H1 (cell line): ENCODE data around the gene TTPAL. TPM values are rescaled to one million over a fixed set of nuclear protein-coding genes. Genes with fewer than 3 reads are reported as not detected.

Experiments
- CTCF ChIA-PET: fragments of 300-600 bp; sonication (Branson Sonifier 250); formaldehyde crosslinking; loops from one replicate; lab custom pipeline; 2021; ENCODE audit not compliant: partially characterized antibody; lab: Charles Lee
- POLR2A ChIA-PET: fragments of 300-600 bp; sonication (Branson Sonifier 250); formaldehyde crosslinking; loops from one replicate; lab custom pipeline; 2021; ENCODE audit warnings: inconsistent platforms; ENCODE audit not compliant: partially characterized antibody; lab: Charles Lee
- DNase-seq, 2 experiments: peaks; one replicate each; pipeline versions ENCODE4 v3.0.0 to v3.0.0-alpha.2; 2010 to 2022; ENCODE audit warnings: low spot score in 2 of 2, low read depth in 1 of 2, mixed read lengths in 1 of 2
- FAIRE-seq: peaks from 2 replicates; lab custom pipeline; 2011; peaks lifted over from hg19 to GRCh38; lab: Jason Lieb, UNC
- H2AFZ ChIP-seq: 2 replicates; pipeline ENCODE4 v1.8.1; 2012; ENCODE audit warnings: low read length, inconsistent platforms
- H2AK5ac ChIP-seq: 2 replicates; pipeline ENCODE4 v1.6.1; 2013; ENCODE audit warnings: low read depth, low read length
- H2BK120ac ChIP-seq: replicated peaks from 2 replicates; pipeline ENCODE3; 2013; ENCODE audit warnings: low read depth, low read length, inconsistent platforms
- H2BK12ac ChIP-seq: 2 replicates; pipeline ENCODE4 v1.6.1; 2013; ENCODE audit warnings: low read depth, low read length
- H2BK15ac ChIP-seq: 2 replicates; pipeline ENCODE4 v1.6.1; 2013; ENCODE audit warnings: low read length
- H2BK20ac ChIP-seq: 2 replicates; pipeline ENCODE4 v1.6.1; 2013; ENCODE audit warnings: low read length
- H2BK5ac ChIP-seq: 2 replicates; pipeline ENCODE4 v1.6.1; 2013; ENCODE audit warnings: low read depth, low read length
- H3K14ac ChIP-seq: 2 replicates; pipeline ENCODE4 v1.6.1; 2013; ENCODE audit warnings: inconsistent platforms; ENCODE audit not compliant: insufficient read length
- H3K18ac ChIP-seq: 2 replicates; pipeline ENCODE4 v1.6.1; 2013; ENCODE audit warnings: low read length; ENCODE audit errors: extremely low read depth
- H3K23ac ChIP-seq: 2 replicates; pipeline ENCODE4 v1.6.1; 2013; ENCODE audit warnings: inconsistent platforms; ENCODE audit not compliant: insufficient read length
- H3K23me2 ChIP-seq: 2 replicates; pipeline ENCODE4 v1.6.1; 2013; ENCODE audit warnings: low read depth, low read length
- H3K27ac ChIP-seq: 2 replicates; pipeline ENCODE4 v1.6.1; 2011; ENCODE audit warnings: low read depth, low read length, inconsistent platforms
- H3K27me3 ChIP-seq, 4 experiments: replicated peaks in 1 of 4; 1 replicate in 1 of 4; 2 replicates in 3 of 4; pipeline versions ENCODE4 v1.6.1 to v1.8.1; 2011 to 2013; ENCODE audit warnings: low read length in 3 of 4, mild to moderate bottlenecking in 3 of 4, inconsistent platforms in 2 of 4, mixed read lengths in 2 of 4, moderate library complexity in 1 of 4; ENCODE audit not compliant: control insufficient read depth in 3 of 4, insufficient read depth in 3 of 4; ENCODE audit errors: extremely low read depth in 1 of 4
- H3K36me3 ChIP-seq, 4 experiments: 2 replicates each; pipeline versions ENCODE4 v1.6.1 to v1.8.1; 2011 to 2013; ENCODE audit warnings: mild to moderate bottlenecking in 4 of 4, low read length in 3 of 4, moderate library complexity in 2 of 4, control low read depth in 1 of 4, inconsistent platforms in 1 of 4; ENCODE audit not compliant: insufficient read depth in 4 of 4, control insufficient read depth in 2 of 4
- H3K4ac ChIP-seq: replicated peaks from 2 replicates; pipeline ENCODE3; 2013; ENCODE audit warnings: low read length, low read depth, mixed read lengths, inconsistent platforms; ENCODE audit not compliant: insufficient read length
- H3K4me1 ChIP-seq, 4 experiments: replicated peaks in 1 of 4; 1 replicate in 1 of 4; 2 replicates in 3 of 4; pipeline versions ENCODE4 v1.6.1 to v1.8.1; 2011 to 2013; ENCODE audit warnings: low read length in 3 of 4, inconsistent platforms in 2 of 4, mixed read lengths in 1 of 4; ENCODE audit not compliant: insufficient read depth in 4 of 4, control insufficient read depth in 3 of 4
- H3K4me2 ChIP-seq, 2 experiments: 2 replicates each; pipeline versions ENCODE4 v1.6.1 to v1.8.1; 2011 to 2013; ENCODE audit warnings: low read depth in 2 of 2, low read length in 2 of 2, control low read depth in 1 of 2, inconsistent platforms in 1 of 2, mild to moderate bottlenecking in 1 of 2; ENCODE audit not compliant: insufficient read depth in 1 of 2
- H3K4me3 ChIP-seq, 4 experiments: fragments of 200-600, 300-600 bp in 1 of 4; sonication (generic), shearing (Covaris generic), sonication (Bioruptor Twin) in 1 of 4; 2 replicates each; pipeline versions ENCODE4 v1.5.1 to v1.8.1; 2011 to 2016; ENCODE audit warnings: low read length in 4 of 4, low read depth in 3 of 4, control low read depth in 2 of 4, inconsistent platforms in 2 of 4, mild to moderate bottlenecking in 2 of 4, mixed read lengths in 1 of 4, moderate library complexity in 1 of 4; ENCODE audit not compliant: insufficient read depth in 2 of 4; ENCODE audit errors: extremely low read depth in 1 of 4
- H3K56ac ChIP-seq: replicated peaks from 2 replicates; pipeline ENCODE3; 2013; ENCODE audit warnings: low read depth, mild to moderate bottlenecking, mixed read lengths, low read length, inconsistent platforms; ENCODE audit not compliant: insufficient read length
- H3K79me1 ChIP-seq: 2 replicates; pipeline ENCODE4 v1.6.1; 2013; ENCODE audit warnings: low read depth, low read length, control low read depth
- H3K79me2 ChIP-seq, 2 experiments: 2 replicates each; pipeline versions ENCODE4 v1.6.1 to v1.8.1; 2012 to 2013; ENCODE audit warnings: low read length in 2 of 2, mild to moderate bottlenecking in 2 of 2, inconsistent platforms in 1 of 2; ENCODE audit not compliant: insufficient read depth in 2 of 2, control insufficient read depth in 1 of 2
- H3K9ac ChIP-seq, 4 experiments: replicated peaks in 1 of 4; 1 replicate in 1 of 4; 2 replicates in 3 of 4; pipeline versions ENCODE4 v1.6.1 to v1.8.1; 2011 to 2013; ENCODE audit warnings: low read depth in 3 of 4, low read length in 3 of 4, control low read depth in 2 of 4, mild to moderate bottlenecking in 2 of 4, moderate library complexity in 2 of 4, inconsistent platforms in 1 of 4; ENCODE audit errors: extremely low read depth in 1 of 4
- H3K9me3 ChIP-seq, 2 experiments: 2 replicates each; pipeline versions ENCODE4 v1.6.1 to v1.8.1; 2012 to 2013; ENCODE audit warnings: mild to moderate bottlenecking in 2 of 2, moderate library complexity in 2 of 2, control low read depth in 1 of 2, inconsistent platforms in 1 of 2, low read depth in 1 of 2, low read length in 1 of 2, mixed read lengths in 1 of 2; ENCODE audit not compliant: insufficient read depth in 2 of 2
- H4K20me1 ChIP-seq, 2 experiments: replicated peaks in 1 of 2; 2 replicates each; pipeline versions ENCODE3 to v1.8.1; 2011 to 2013; ENCODE audit warnings: inconsistent platforms in 2 of 2, low read length in 2 of 2, mild to moderate bottlenecking in 1 of 2; ENCODE audit not compliant: insufficient read depth in 2 of 2, control insufficient read depth in 1 of 2
- H4K5ac ChIP-seq: 2 replicates; pipeline ENCODE4 v1.6.1; 2013; ENCODE audit warnings: low read length, low read depth, mixed read lengths, inconsistent platforms; ENCODE audit not compliant: insufficient read length
- H4K8ac ChIP-seq: 2 replicates; pipeline ENCODE4 v1.8.0; 2013; ENCODE audit warnings: mild to moderate bottlenecking, moderate library complexity, low read length, inconsistent platforms; ENCODE audit not compliant: insufficient read depth; ENCODE audit errors: extremely low read depth
- H4K91ac ChIP-seq: replicated peaks from 2 replicates; pipeline ENCODE3; 2013; ENCODE audit warnings: low read length, mixed read lengths, inconsistent platforms; ENCODE audit not compliant: insufficient read length
- ASH2L ChIP-seq: fragments of 200-600, 300-600 bp; sonication (generic); IDR thresholded peaks from one replicate; pipeline ENCODE4 v1.7.1; 2017; ENCODE audit warnings: low read length
- BACH1 ChIP-seq: IDR thresholded peaks from 2 replicates; pipeline ENCODE4 v1.6.1; 2012; ENCODE audit warnings: low read length, improper control_type of control experiment
- CHD1 ChIP-seq: IDR thresholded peaks from 2 replicates; pipeline ENCODE4 v1.6.1; 2012; ENCODE audit warnings: low read depth, low read length, improper control_type of control experiment
- CTBP2 ChIP-seq: IDR thresholded peaks from 2 replicates; pipeline ENCODE4 v1.7.0; 2011; ENCODE audit warnings: borderline replicate concordance, mild to moderate bottlenecking, moderate library complexity, mixed read lengths, low read length; ENCODE audit not compliant: insufficient read depth, insufficient read length
- E2F6 ChIP-seq: IDR thresholded peaks from 2 replicates; pipeline ENCODE4 v1.6.1; 2012; ENCODE audit warnings: inconsistent platforms
- EZH2 ChIP-seq: fragments of 200-600 bp; sonication (generic); IDR thresholded peaks from 2 replicates; pipeline ENCODE4 v1.7.1; 2012; ENCODE audit warnings: low read depth, mild to moderate bottlenecking, moderate library complexity, low read length, inconsistent platforms; ENCODE audit not compliant: severe bottlenecking
- FOSL1 ChIP-seq: IDR thresholded peaks from 2 replicates; pipeline ENCODE4 v1.6.1; 2011; ENCODE audit warnings: mild to moderate bottlenecking, low read depth, low read length, moderate library complexity; ENCODE audit not compliant: insufficient read depth
- MAFK ChIP-seq: IDR thresholded peaks from 2 replicates; pipeline ENCODE4 v1.6.1; 2012; ENCODE audit warnings: low read depth, mild to moderate bottlenecking, improper control_type of control experiment, low read length
- NRF1 ChIP-seq: IDR thresholded peaks from 2 replicates; pipeline ENCODE4 v1.6.1; 2011; ENCODE audit warnings: mild to moderate bottlenecking, low read depth, low read length, improper control_type of control experiment
- POU5F1 ChIP-seq: IDR thresholded peaks from 2 replicates; pipeline ENCODE4 v1.6.1; 2011; ENCODE audit warnings: low read depth, mild to moderate bottlenecking, low read length, moderate library complexity
- RNF2 ChIP-seq: fragments of 200-900, 300-1000 bp; sonication (generic); IDR thresholded peaks from 2 replicates; pipeline ENCODE4 v1.7.1; 2016; ENCODE audit warnings: borderline replicate concordance, low read depth, mild to moderate bottlenecking, antibody characterized with exemption, low read length; ENCODE audit not compliant: poor library complexity, severe bottlenecking; ENCODE audit errors: missing control alignments
- SIX5 ChIP-seq: IDR thresholded peaks from 2 replicates; pipeline ENCODE4 v1.6.1; 2011; ENCODE audit warnings: mild to moderate bottlenecking, low read depth, low read length
- SP4 ChIP-seq: IDR thresholded peaks from 2 replicates; pipeline ENCODE4 v1.6.1; 2012; ENCODE audit warnings: low read length, inconsistent platforms
- WGBS, 2 experiments: shearing (Covaris generic) in 1 of 2; methylation state at CpG; one replicate each; pipeline versions ENCODE4 v1.1.6 to v1.1.7; 2013 to 2015; ENCODE audit warnings: low lambda C conversion rate in 2 of 2, mixed read lengths in 2 of 2, inconsistent platforms in 1 of 2, low coverage in 1 of 2, missing lambda C conversion rate in 1 of 2; ENCODE audit not compliant: insufficient replicate concordance in 2 of 2, insufficient coverage in 1 of 2, insufficient read length in 1 of 2; ENCODE audit errors: extremely low coverage in 1 of 2, missing lambda C conversion rate in 1 of 2; 5-methylcytosine and 5-hydroxymethylcytosine counted together
- polyA plus RNA-seq, 7 experiments: library from polyadenylated mRNA; depleted of rRNA in 3 of 7; stranded (reverse) in 5 of 7; unstranded in 2 of 7; fragments of >200 nt in 5 of 7; fragments of 200-250 nt in 2 of 7; gene quantifications; 1 replicate in 5 of 7; 2 replicates in 1 of 7; 4 replicates in 1 of 7; pipeline versions ENCODE4 v1.2.1 to v1.2.3, GENCODE V29; 2011 to 2013; ENCODE audit warnings: missing spikeins in 2 of 7, mixed read lengths in 2 of 7
- total RNA-seq: library from RNA; stranded (reverse); fragmentation: NEBNext Ultra II Directional; extraction: Animal tissue kit (Norgen Biotek cat#: 25700); gene quantifications from 2 replicates; pipeline ENCODE4 v1.2.1, GENCODE V29; 2021

Gene TTPAL
- total and polyA plus RNA-seq, 2 of the 8 experiments (the other 6 are each of a cell fraction or from before 2014, with no cell fraction given): 2.8 to 14.0 TPM

DNA sequence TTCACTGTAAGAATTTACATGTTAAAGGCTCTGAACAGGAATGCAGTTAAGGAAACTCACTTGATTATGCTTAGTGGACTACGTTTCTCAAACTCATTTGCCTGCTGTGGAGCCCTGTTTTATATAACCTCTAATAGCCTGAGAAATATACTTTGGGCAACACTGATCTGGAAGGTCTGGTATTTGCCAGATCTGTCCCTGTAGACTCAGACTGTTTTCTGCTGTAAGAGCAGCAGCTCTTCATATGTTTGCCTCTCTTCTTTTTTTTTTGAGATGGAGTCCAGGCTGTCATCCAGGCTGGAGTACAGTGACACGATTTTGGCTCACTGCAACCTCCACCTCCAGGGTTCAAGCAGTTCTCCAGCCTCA lies 10.1 kb downstream of the TTPAL start:
- H4K91ac ChIP-seq: no peak overlapping the region
- no peak overlapping the region for H3K27ac ChIP-seq
- ChIA-PET POLR2A (no interaction called here), CTCF (interaction anchor here (1.2 to 1.3 kb wide), 2 partner anchors 18 to 140 kb away, joined by 3 read pairs; no protein-coding TSS in a partner anchor)
- H4K5ac ChIP-seq: no peak overlapping the region
- H2AK5ac ChIP-seq: no peak overlapping the region
- no peak overlapping the region for H3K23ac ChIP-seq
- no peaks in the 10 kb centered on the region for H3K27me3 ChIP-seq
- no peak overlapping the region for H2BK20ac ChIP-seq
- H3K4me2 ChIP-seq: no peak overlapping the region
- H3K79me1 ChIP-seq: no peaks in the 10 kb centered on the region
- no peak overlapping the region for H3K14ac ChIP-seq
- H3K4me3 ChIP-seq: no peak overlapping the region
- no peak overlapping the region for H2AFZ ChIP-seq
- no peaks in the 10 kb centered on the region for H3K4me1 ChIP-seq
- 77% methylated on average over 2 of the region's 2 CpGs; no CpG with 5 or more reads in 1 of the 2 experiments for WGBS, 2 experiments
- H3K18ac ChIP-seq: no peak overlapping the region
- H4K8ac ChIP-seq: no peak overlapping the region
- FAIRE-seq (no peak), DNase-seq (no peak)
- peaks cover 7 to 39% (median 15%) of the 10 kb centered on the region in 4 experiments; a peak in 7 of 8 replicates for H3K36me3 ChIP-seq
- no peak overlapping the region for H2BK120ac ChIP-seq
- H4K20me1 ChIP-seq: peaks cover 1 to 2% of the 10 kb centered on the region in 2 experiments
- H3K4ac ChIP-seq: no peak overlapping the region
- no peak overlapping the region for H3K9ac ChIP-seq
- no peak overlapping the region for H2BK5ac ChIP-seq
- no peaks in the 10 kb centered on the region for H3K23me2 ChIP-seq
- no peak overlapping the region for H2BK12ac ChIP-seq
- no peak overlapping the region for H3K56ac ChIP-seq
- H3K79me2 ChIP-seq: no peaks in the 10 kb centered on the region
- TF ChIP-seq NRF1: no peak
- TF ChIP-seq POU5F1: no peak
- TF ChIP-seq E2F6: no peak
- no peak for TF ChIP-seq MAFK
- no peak for TF ChIP-seq EZH2
- TF ChIP-seq SIX5: no peak
- no peak for TF ChIP-seq BACH1
- no peak for TF ChIP-seq ASH2L
- no peak for TF ChIP-seq CHD1
- no peak for TF ChIP-seq CTBP2
- TF ChIP-seq SP4: no peak
- no peak for TF ChIP-seq FOSL1
- TF ChIP-seq RNF2: no peak
- no peak overlapping the region for H2BK15ac ChIP-seq
- no peaks in the 10 kb centered on the region for H3K9me3 ChIP-seq
